Measurements from ENCODE around the gene MAP9. TPM values are rescaled to one million over a fixed set of nuclear protein-coding genes. Genes with fewer than 3 reads are reported as not detected.

Gene MAP9
- total and polyA plus RNA-seq, 2 of the 4 experiments (the other 2 are of a cell fraction), result 4.0 to 6.6 TPM

- DNase-seq (no peak), ATAC-seq (ENCODE audit: low read depth) (no peak)
- Histone ChIP-seq H3K9ac (ENCODE audit: low read depth, low read length) (no peak overlapping the region), H2AK5ac (ENCODE audit: low read depth, low read length) (no peak overlapping the region), H3K4me1 (ENCODE audit: control insufficient read depth, insufficient read depth, low read length) (no peaks in the 10 kb centered on the region), H2BK20ac (ENCODE audit: low read depth, low read length) (no peak overlapping the region), H3K79me1 (ENCODE audit: low read depth in 1 of 2, low read length in 2 of 2) (no peaks in the 10 kb centered on the region), H2BK5ac (ENCODE audit: low read depth, low read length, poor library complexity, severe bottlenecking) (no peak overlapping the region), H3K23ac (ENCODE audit: low read depth, low read length) (no peak overlapping the region), H3K9me3 (ENCODE audit: control insufficient read depth, insufficient read depth, low read length) (no peaks in the 10 kb centered on the region), H3K36me3 (ENCODE audit: control insufficient read depth, insufficient read depth, low read length) (no peaks in the 10 kb centered on the region), H3K9me1 (ENCODE audit: insufficient read depth, low read length) (no peaks in the 10 kb centered on the region), H2BK120ac (ENCODE audit: low read depth, low read length) (no peak overlapping the region), H3K18ac (ENCODE audit: low read depth, low read length) (no peak overlapping the region), H3K27ac (ENCODE audit: insufficient read depth, low read length) (no peak overlapping the region), H3K4me2 (ENCODE audit: low read depth, low read length) (no peak overlapping the region), H3K14ac (replicated peaks; ENCODE audit: low read depth, low read length) (no peak overlapping the region), H4K8ac (ENCODE audit: low read depth in 2 of 2, low read length in 2 of 2) (no peak overlapping the region), H3K4me3 (ENCODE audit: insufficient read depth, low read depth, low read length) (no peak overlapping the region), H3K27me3 (ENCODE audit: control insufficient read depth, insufficient read depth, low read length) (no peaks in the 10 kb centered on the region), H2BK15ac (ENCODE audit: low read depth, low read length) (no peak overlapping the region), H4K91ac (ENCODE audit: insufficient read depth, low read depth, low read length) (no peak overlapping the region), H2AFZ (replicated peaks; ENCODE audit: low read length, poor library complexity) (no peak overlapping the region), H3K4ac (ENCODE audit: low read depth, low read length) (no peak overlapping the region), H3K56ac (ENCODE audit: extremely low read depth, insufficient read depth, low read length) (no peak overlapping the region), H2AK9ac (replicated peaks; ENCODE audit: low read depth, low read length, poor library complexity) (no peak overlapping the region), H4K5ac (ENCODE audit: low read depth, low read length) (no peak overlapping the region), H4K20me1 (ENCODE audit: insufficient read depth, low read length) (no peaks in the 10 kb centered on the region)
- WGBS, 2 experiments (ENCODE audit: extremely low coverage in 2 of 2, insufficient read length in 1 of 2), result no CpG with 5 or more reads among the region's 1 CpG
- POLR2A ChIA-PET (ENCODE audit: unreplicated experiment), result no interaction called here
- intact Hi-C loops (cut with micrococcal nuclease), result no loop called here
- TF ChIP-seq CHD1 (IDR thresholded peaks at IDR 0.05; ENCODE audit: low read depth, low read length) (no peak), CEBPB (IDR thresholded peaks at IDR 0.05; ENCODE audit: low read depth, low read length) (no peak), CTCF (conservative IDR thresholded peaks at IDR 0.05; ENCODE audit: low read depth, low read length) (no peak), RFX5 (IDR thresholded peaks at IDR 0.05; ENCODE audit: low read depth, low read length) (no peak), RAD21 (IDR thresholded peaks at IDR 0.05; ENCODE audit: low read length) (no peak), POLR2A (IDR thresholded peaks at IDR 0.05; ENCODE audit: low read depth, low read length) (no peak), FOS (IDR thresholded peaks at IDR 0.05; ENCODE audit: low read depth, low read length) (no peak), ELK1 (IDR thresholded peaks at IDR 0.05; ENCODE audit: borderline replicate concordance, low read depth, low read length) (no peak), MXI1 (IDR thresholded peaks at IDR 0.05; ENCODE audit: borderline replicate concordance, low read depth, low read length) (no peak), RCOR1 (IDR thresholded peaks at IDR 0.05; ENCODE audit: insufficient replicate concordance, low read length) (no peak), SMC3 (IDR thresholded peaks at IDR 0.05; ENCODE audit: low read depth, low read length) (no peak), MAZ (IDR thresholded peaks at IDR 0.05; ENCODE audit: borderline replicate concordance, low read depth, low read length) (no peak), NFE2L2 (IDR thresholded peaks at IDR 0.05; ENCODE audit: low read depth, low read length) (no peak), BHLHE40 (IDR thresholded peaks at IDR 0.05; ENCODE audit: low read depth, low read length) (no peak), MAFK (IDR thresholded peaks at IDR 0.05; ENCODE audit: low read depth, low read length) (no peak)
- TF ChIP-seq, protein P1, sequence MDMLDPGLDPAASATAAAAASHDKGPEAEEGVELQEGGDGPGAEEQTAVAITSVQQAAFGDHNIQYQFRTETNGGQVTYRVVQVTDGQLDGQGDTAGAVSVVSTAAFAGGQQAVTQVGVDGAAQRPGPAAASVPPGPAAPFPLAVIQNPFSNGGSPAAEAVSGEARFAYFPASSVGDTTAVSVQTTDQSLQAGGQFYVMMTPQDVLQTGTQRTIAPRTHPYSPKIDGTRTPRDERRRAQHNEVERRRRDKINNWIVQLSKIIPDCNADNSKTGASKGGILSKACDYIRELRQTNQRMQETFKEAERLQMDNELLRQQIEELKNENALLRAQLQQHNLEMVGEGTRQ (IDR thresholded peaks at IDR 0.05; ENCODE audit: low read depth, low read length), result no peak
- BruUV-seq (replicated peaks), result no TSS peak
- CTCF ChIA-PET, result no interaction called here
- dilution Hi-C loops (cut with HindIII; ENCODE audit: low sequenced_read_pairs, unreplicated experiment), result no loop called here
- in situ Hi-C loops (cut with MboI; ENCODE audit: low sequenced_read_pairs), result no loop called here
Measured at GRCh38 chr4:155338196-155338595, 38.6 kb downstream of the MAP9 start.
